Lung (tissue), 12 donors: ENCODE data around the gene ANKRD29. TPM values are rescaled to one million over a fixed set of nuclear protein-coding genes. Genes with fewer than 3 reads are reported as not detected.

ENCODE experiments used
- ATAC-seq: fragments of 200-7000 bp; cut with Tn5 transposase; one replicate; pipeline ENCODE4 v1.9.1; 2020; ENCODE audit warnings: moderate number of reproducible peaks; ENCODE audit not compliant: insufficient read depth, low FRiP score
- DNase-seq, 3 donors: peaks; one replicate each; pipeline ENCODE4 v3.0.0-alpha.2; 2013 to 2017
- H3K27ac ChIP-seq, 2 donors: one replicate each; pipeline ENCODE4 v1.5.1; 2013; ENCODE audit warnings: mild to moderate bottlenecking in 2 of 2, moderate library complexity in 2 of 2, control low read depth in 1 of 2, inconsistent platforms in 1 of 2, low read depth in 1 of 2, low read length in 1 of 2
- H3K27me3 ChIP-seq, 3 donors: one replicate each; pipeline ENCODE4 v1.5.1; 2013; ENCODE audit warnings: low read length in 2 of 3; ENCODE audit not compliant: control insufficient read depth in 3 of 3, insufficient read depth in 3 of 3
- H3K36me3 ChIP-seq, 4 donors: one replicate each; pipeline ENCODE4 v1.5.1; 2013; ENCODE audit warnings: low read length in 4 of 4, mild to moderate bottlenecking in 1 of 4, moderate library complexity in 1 of 4; ENCODE audit not compliant: control insufficient read depth in 4 of 4, insufficient read depth in 4 of 4
- H3K4me1 ChIP-seq, 5 donors: one replicate each; pipeline ENCODE4 v1.5.1; 2013; ENCODE audit warnings: low read length in 5 of 5, mild to moderate bottlenecking in 2 of 5, moderate library complexity in 1 of 5; ENCODE audit not compliant: control insufficient read depth in 5 of 5, insufficient read depth in 5 of 5
- H3K4me3 ChIP-seq: one replicate; pipeline ENCODE4 v1.5.1; 2013; ENCODE audit warnings: mild to moderate bottlenecking, control low read depth, moderate library complexity
- H3K9ac ChIP-seq, 2 donors: one replicate each; pipeline ENCODE4 v1.5.1; 2013; ENCODE audit warnings: low read length in 2 of 2, control low read depth in 1 of 2; ENCODE audit not compliant: insufficient read depth in 1 of 2
- H3K9me3 ChIP-seq, 4 donors: one replicate each; pipeline ENCODE4 v1.5.1; 2013; ENCODE audit warnings: low read length in 3 of 4, mild to moderate bottlenecking in 1 of 4, moderate library complexity in 1 of 4; ENCODE audit not compliant: control insufficient read depth in 4 of 4, insufficient read depth in 3 of 4
- CTCF ChIP-seq: IDR thresholded peaks from 2 replicates; pipeline ENCODE4 v1.5.1; 2012; ENCODE audit warnings: mild to moderate bottlenecking; ENCODE audit errors: control extremely low read depth, extremely low read depth
- WGBS, 2 donors: extraction: QIAGEN DNeasy Blood & Tissue Kit; methylation state at CpG; one replicate each; pipeline ENCODE4 v1.1.7; 2013; 5-methylcytosine and 5-hydroxymethylcytosine counted together
- polyA plus RNA-seq, 2 donors: library from polyadenylated mRNA; stranded (reverse); fragments of 200-250 nt; gene quantifications; one replicate each; pipeline ENCODE4 v1.2.1, GENCODE V29; 2013
- total RNA-seq, 2 donors: library from RNA; depleted of rRNA in 1 of 2; stranded (reverse); fragments of >200 nt in 1 of 2; gene quantifications; one replicate each; pipeline ENCODE4 v1.2.1, GENCODE V29; 2014 to 2021
- donor health status: control.
- donor health status: control.
- donor health status: Bipolar disorder and iron deficiency.
- donor health status: healthy.
- donor health status: DM: yes; HTN: yes; CAD: no.

ANKRD29 gene
- total and polyA plus RNA-seq, 4 donors, result 12.5 to 60.9 (median 43.0) TPM

- Histone ChIP-seq H3K36me3 (peaks cover 0 to 1% (median 0%) of the 10 kb centered on the region in 4 donors), H3K4me3 (no peak overlapping the region), H3K4me1 (peaks cover 0 to 4% (median 0%) of the 10 kb centered on the region in 5 donors), H3K9ac (no peak overlapping the region), H3K9me3 (peaks cover 0 to 2% (median 0%) of the 10 kb centered on the region in 4 donors), H3K27me3 (peaks cover 0 to 3% (median 0%) of the 10 kb centered on the region in 3 donors), H3K27ac (no peak overlapping the region)
- no peak for DNase-seq
- WGBS, 2 donors, result 33 to 54% methylated on average over 3 of the region's 3 CpGs
- TF ChIP-seq CTCF, result no peak
- no peak for ATAC-seq
Measured at GRCh38 chr18:23634692-23635091, 28.0 kb downstream of the ANKRD29 start.

GRCh38 chr18:23632615-23633014 is 30.1 kb downstream of the ANKRD29 start:
- H3K4me1 ChIP-seq, result peaks cover 0 to 4% (median 0%) of the 10 kb centered on the region in 5 donors
- TF ChIP-seq CTCF, result no peak
- 72 to 84% methylated on average over 1 of the region's 1 CpG for WGBS, 2 donors
- peaks cover 0 to 2% (median 0%) of the 10 kb centered on the region in 4 donors for H3K9me3 ChIP-seq
- no peak overlapping the region for H3K9ac ChIP-seq
- H3K27ac ChIP-seq, result no peak overlapping the region
- DNase-seq (no peak), ATAC-seq (no peak)
- no peak overlapping the region for H3K4me3 ChIP-seq
- peaks cover 0 to 1% (median 0%) of the 10 kb centered on the region in 4 donors for H3K36me3 ChIP-seq
- no peaks in the 10 kb centered on the region for H3K27me3 ChIP-seq

GRCh38 chr18:23631746-23632145 is 31.0 kb downstream of the ANKRD29 start:
- H3K9ac ChIP-seq, result no peak overlapping the region

More at GRCh38 chr18:23631746-23632145, 31.0 kb downstream of the ANKRD29 start:
- no peak for TF ChIP-seq CTCF
- H3K9me3 ChIP-seq, result peaks cover 0 to 2% (median 0%) of the 10 kb centered on the region in 4 donors
- no peak overlapping the region for H3K27ac ChIP-seq
- H3K4me3 ChIP-seq, result no peak overlapping the region
- no peaks in the 10 kb centered on the region for H3K27me3 ChIP-seq
- H3K36me3 ChIP-seq, result peaks cover 0 to 1% (median 0%) of the 10 kb centered on the region in 4 donors
- 59 to 63% methylated on average over 11 of the region's 11 CpGs for WGBS, 2 donors
- ATAC-seq, result no peak
- H3K4me1 ChIP-seq, result peaks cover 0 to 4% (median 0%) of the 10 kb centered on the region in 5 donors
- DNase-seq, result no peak
